HG02642 (cell line): ENCODE results near the gene MINAR2.

Experiments used
- ATAC-seq: cut with Tn5 transposase; IDR thresholded peaks from one replicate; pipeline ENCODE4 v1.9.1; 2021; ENCODE audit warnings: mild to moderate bottlenecking; ENCODE audit not compliant: unreplicated experiment, poor library complexity

MINAR2 gene

GRCh38 chr5:129747572-129748407, at the start of gene MINAR2:
TSS of gene MINAR2 (plus strand) at chr5:129748094. CDS start at chr5:129748191, 97 bp downstream.
- ATAC-seq, result no peak

GRCh38 chr5:129698661-129699060, 49.2 kb upstream of the MINAR2 start:
- no peak for ATAC-seq

- no peak for ATAC-seq
Measured at GRCh38 chr5:129716235-129716634, 31.7 kb upstream of the MINAR2 start.

GRCh38 chr5:129716651-129717050, 31.2 kb upstream of the MINAR2 start:
- ATAC-seq, result no peak

- no peak for ATAC-seq
Measured at GRCh38 chr5:129717751-129718310, 30.1 kb upstream of the MINAR2 start.

- ATAC-seq, result no peak
Measured at GRCh38 chr5:129718471-129719090, 29.3 kb upstream of the MINAR2 start.

- ATAC-seq, result no peak
Measured at GRCh38 chr5:129724222-129724621, 23.7 kb upstream of the MINAR2 start.

- no peak for ATAC-seq
Measured at GRCh38 chr5:129724647-129725046, 23.2 kb upstream of the MINAR2 start.

- ATAC-seq, result no peak
Measured at GRCh38 chr5:129739773-129740172, 8.1 kb upstream of the MINAR2 start.

GRCh38 chr5:129743541-129744187, 4.2 kb upstream of the MINAR2 start:
- no peak for ATAC-seq

GRCh38 chr5:129745997-129746396, 1.9 kb upstream of the MINAR2 start:
- no peak for ATAC-seq

GRCh38 chr5:129746876-129747275, 1.0 kb upstream of the MINAR2 start:
- no peak for ATAC-seq

- ATAC-seq, result no peak
Measured at GRCh38 chr5:129748913-129749880, 1.3 kb downstream of the MINAR2 start.

- no peak for ATAC-seq
Measured at GRCh38 chr5:129760636-129761325, 12.9 kb downstream of the MINAR2 start.

GRCh38 chr5:129763651-129764050, 15.8 kb downstream of the MINAR2 start:
- ATAC-seq, result no peak

- ATAC-seq, result no peak
Measured at GRCh38 chr5:129766798-129767197, 18.9 kb downstream of the MINAR2 start.

- peak; percentile 93 for ATAC-seq
Measured at GRCh38 chr5:129767927-129768380, 20.1 kb downstream of the MINAR2 start.

- no peak for ATAC-seq
Measured at GRCh38 chr5:129768735-129769134, 20.8 kb downstream of the MINAR2 start.
